Stimulated activated CD8-positive, alpha-beta memory T cell treated with anti-CD3 and anti-CD28 coated beads, Interleukin-4, amount 100 ng/mL, for 1 hour (primary cell): ENCODE results near the gene SSR4.
"Not testable (repeated sequence)": the region's sequence is repeated elsewhere in the genome, so short reads cannot be mapped to it uniquely, and the experiment has no call there.

Experiments
- DNase-seq, 2 donors: peaks; one replicate each; pipeline ENCODE4 v3.0.0-alpha.2; 2020; ENCODE audit warnings: low read depth in 2 of 2, low spot score in 1 of 2

SSR4 gene

GRCh38 chrX:153803211-153804099, 9.0 kb downstream of the SSR4 start:
- no peak for DNase-seq

GRCh38 chrX:153804100-153804595, 9.7 kb downstream of the SSR4 start:
- no peak for DNase-seq

- DNase-seq: no peak
Observed at GRCh38 chrX:153804621-153805020, 10.2 kb downstream of the SSR4 start.

GRCh38 chrX:153805436-153805835, 11.0 kb downstream of the SSR4 start:
- no peak for DNase-seq

- DNase-seq: no peak
Observed at GRCh38 chrX:153806999-153807575, 12.6 kb downstream of the SSR4 start.

- no peak for DNase-seq
Observed at GRCh38 chrX:153807976-153808375, 13.5 kb downstream of the SSR4 start.

- no peak for DNase-seq
Observed at GRCh38 chrX:153812220-153812619, 17.8 kb downstream of the SSR4 start.

GRCh38 chrX:153813161-153813560, 18.7 kb downstream of the SSR4 start:
- no peak for DNase-seq

- no peak for DNase-seq
Observed at GRCh38 chrX:153814591-153815315, 20.3 kb downstream of the SSR4 start.

GRCh38 chrX:153816831-153817690, 22.6 kb downstream of the SSR4 start:
- no peak for DNase-seq

GRCh38 chrX:153818064-153818463, 23.6 kb downstream of the SSR4 start:
- not testable (repeated sequence) for DNase-seq

GRCh38 chrX:153818571-153819383, 24.3 kb downstream of the SSR4 start:
- DNase-seq: no peak

GRCh38 chrX:153819384-153820040, 25.0 kb downstream of the SSR4 start:
- no peak for DNase-seq

- no peak for DNase-seq
Observed at GRCh38 chrX:153820601-153821000, 26.1 kb downstream of the SSR4 start.

GRCh38 chrX:153821066-153821465, 26.6 kb downstream of the SSR4 start:
- DNase-seq: no peak

- no peak for DNase-seq
Observed at GRCh38 chrX:153824348-153824747, 29.9 kb downstream of the SSR4 start.

- no peak for DNase-seq
Observed at GRCh38 chrX:153825042-153825441, 30.6 kb downstream of the SSR4 start.

GRCh38 chrX:153827016-153827415, 32.5 kb downstream of the SSR4 start:
- no peak for DNase-seq

GRCh38 chrX:153827903-153828302, 33.4 kb downstream of the SSR4 start:
- DNase-seq: no peak
